Activated CD4-positive, alpha-beta T cell treated with anti-CD3 and anti-CD28 coated beads, Interleukin-2, amount 50 U/mL, for 48 hours (primary cell): ENCODE data around the gene SLC25A27.

Source experiments
- DNase-seq, 2 experiments: peaks; one replicate each; pipeline ENCODE4 v3.0.0-alpha.2; 2020

Gene SLC25A27

DNA sequence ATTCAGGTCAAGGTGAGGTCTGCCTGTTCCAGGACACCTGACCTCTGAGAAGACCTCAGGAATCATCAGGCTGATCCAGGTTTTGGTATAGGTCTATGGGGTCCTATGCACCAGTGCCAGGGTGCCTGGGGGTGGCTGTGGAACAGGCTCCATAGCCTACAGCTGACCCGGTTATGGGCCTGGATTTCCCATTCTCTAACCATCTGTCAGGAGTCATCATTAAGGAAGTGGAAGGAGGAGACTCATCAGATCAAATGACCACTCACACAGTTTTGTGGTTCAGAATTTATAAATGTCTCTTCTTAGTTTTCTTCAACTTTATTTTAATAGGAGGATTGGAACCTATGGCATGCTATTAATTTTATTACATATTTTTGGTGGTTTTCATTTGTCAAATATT is 67.6 kb downstream of the SLC25A27 start:
- no peak for DNase-seq
